Stimulated activated CD4-positive, alpha-beta T cell treated with anti-CD3 and anti-CD28 coated beads, Interleukin-1b, Interleukin-23, amount 100 ng/mL, for 48 hours (primary cell): ENCODE measurements around the gene TNFSF18.

Experiments used
- DNase-seq: peaks from one replicate; pipeline ENCODE4 v3.0.0-alpha.2; 2020

The TNFSF18 gene

DNA sequence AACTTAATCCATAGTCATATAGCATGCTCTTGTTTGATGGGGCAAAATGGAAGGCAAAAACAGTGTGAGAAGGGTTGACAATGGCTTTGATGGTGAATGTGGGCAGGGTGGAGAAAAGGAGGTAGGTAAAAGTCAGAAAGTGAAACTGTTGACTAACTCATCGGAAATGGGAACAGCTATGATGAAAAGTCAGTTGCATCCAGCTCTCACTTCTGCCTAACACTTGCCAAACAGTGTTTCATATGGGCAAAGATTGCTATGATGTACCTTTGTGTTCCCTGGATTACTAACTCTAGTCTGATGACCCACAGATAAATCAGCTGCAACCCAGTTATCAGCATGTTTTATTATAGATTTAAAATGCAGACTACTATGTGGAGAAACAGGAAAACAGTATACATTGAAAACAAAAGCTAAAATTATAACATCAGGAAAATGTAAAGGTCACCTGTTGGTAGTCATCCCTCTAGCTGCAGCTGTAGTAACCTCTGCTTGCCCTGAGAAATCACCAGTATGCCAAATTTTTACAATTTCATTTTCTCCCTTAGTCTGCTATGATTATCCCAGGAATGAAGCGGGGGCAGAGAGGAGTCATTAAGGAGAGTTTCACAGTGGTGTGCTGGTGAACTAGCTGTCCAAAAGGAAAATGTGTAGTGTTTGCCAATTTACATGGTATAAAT is 11.7 kb downstream of the TNFSF18 start:
- peak; percentile 9 for DNase-seq

DNA sequence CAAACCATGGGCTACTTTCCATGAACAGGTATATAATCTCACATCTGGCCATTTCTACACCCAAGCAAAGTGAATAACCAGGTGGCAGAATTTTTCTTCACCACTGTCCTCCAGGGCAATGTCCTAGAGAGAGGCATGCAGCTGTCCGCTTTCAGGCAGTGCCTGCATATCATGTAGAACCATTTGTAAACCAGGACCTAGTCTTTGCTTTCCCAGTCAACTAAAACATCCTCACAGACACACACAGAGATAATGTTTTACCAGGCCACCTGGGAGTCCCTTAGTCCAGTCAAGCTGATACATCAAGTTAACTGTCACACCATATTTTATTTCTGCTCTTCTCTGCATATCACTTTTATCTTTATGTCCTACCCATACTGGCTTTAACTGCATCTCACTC is 26.2 kb downstream of the TNFSF18 start:
- no peak for DNase-seq

DNA sequence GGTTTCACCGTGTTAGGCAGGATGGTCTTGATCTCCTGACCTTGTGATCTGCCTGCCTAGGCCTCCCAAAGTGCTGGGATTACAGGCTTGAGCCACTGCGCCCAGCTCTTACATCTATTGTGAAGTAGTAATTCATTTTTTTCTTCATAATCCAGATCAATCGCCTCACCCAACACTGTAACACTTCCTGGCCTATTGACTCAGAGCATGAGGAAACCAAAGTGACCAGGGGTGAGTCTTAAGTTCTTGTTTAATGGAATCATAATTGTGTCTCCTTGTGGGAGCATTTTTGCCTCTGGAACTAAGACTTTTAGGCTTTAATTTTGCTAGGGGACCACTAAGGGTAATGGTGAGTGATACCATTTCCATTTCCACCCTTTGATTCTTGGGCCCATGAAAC is 27.4 kb downstream of the TNFSF18 start:
- no peak for DNase-seq

DNA sequence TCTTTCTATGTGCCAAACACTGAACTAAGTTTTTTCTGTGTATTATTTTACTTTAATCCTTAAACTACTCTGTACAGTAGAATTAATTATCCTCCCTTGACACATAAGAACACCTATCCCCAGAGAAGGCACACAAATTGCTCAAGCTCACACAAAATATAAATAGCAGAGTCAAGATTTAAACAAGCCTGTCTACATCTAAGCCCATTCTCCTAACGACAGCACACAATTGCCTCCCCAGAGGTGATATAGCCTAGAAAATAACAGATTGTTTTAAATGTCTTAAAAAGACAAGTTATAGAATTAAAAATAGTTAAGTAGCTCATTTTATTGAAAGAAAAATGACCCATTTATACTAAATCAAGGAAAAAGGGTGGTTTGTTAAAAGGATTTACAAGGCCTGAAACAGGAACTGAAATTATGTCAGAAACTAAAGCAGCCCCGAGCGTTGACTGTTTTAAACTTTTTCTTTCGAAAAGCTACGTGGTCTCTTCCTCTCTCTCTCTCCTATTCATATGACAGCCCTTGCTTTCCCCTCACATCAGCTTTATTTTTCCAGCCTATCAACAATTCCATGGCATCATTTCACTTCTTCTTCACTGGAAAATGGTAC is 30.5 kb downstream of the TNFSF18 start:
- no peak for DNase-seq

DNA sequence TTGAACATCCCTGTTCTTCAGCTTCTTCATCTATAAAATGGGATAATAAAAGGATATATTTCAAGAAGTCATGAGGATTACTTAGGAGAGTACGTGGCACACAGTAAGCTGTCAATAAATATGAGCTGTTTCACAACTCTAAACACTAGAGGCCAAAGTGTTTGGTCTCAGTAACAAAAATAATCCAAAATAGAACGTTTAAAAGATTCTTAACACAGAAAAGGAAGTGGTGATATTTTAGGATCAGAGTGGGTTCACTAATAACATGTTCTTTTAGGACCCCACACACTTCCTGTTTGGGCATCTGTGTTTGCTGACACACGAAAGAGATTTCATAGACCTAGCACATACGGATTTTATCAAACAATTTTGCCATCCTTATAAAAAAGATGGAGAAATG is 32.9 kb downstream of the TNFSF18 start:
- DNase-seq = no peak

DNA sequence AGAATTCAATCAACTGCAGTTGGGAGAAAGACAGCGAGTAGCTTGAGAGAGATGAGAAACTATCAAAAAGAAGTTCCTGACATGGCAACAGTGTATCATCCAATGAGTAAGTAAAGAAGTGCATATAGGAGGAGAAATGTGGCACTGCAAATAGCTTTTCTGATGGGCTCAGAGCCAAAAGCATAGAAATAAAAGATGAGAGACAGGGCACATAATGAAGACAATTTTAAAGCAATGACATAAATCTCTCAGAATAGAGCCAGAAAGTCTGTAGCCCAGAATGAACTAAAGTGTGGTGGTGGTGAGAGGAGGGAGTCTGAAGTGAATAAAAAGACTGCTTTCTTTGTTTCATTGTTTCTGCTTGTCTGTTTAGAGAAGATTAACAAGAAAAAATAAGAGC is 34.3 kb downstream of the TNFSF18 start:
- DNase-seq = no peak

DNA sequence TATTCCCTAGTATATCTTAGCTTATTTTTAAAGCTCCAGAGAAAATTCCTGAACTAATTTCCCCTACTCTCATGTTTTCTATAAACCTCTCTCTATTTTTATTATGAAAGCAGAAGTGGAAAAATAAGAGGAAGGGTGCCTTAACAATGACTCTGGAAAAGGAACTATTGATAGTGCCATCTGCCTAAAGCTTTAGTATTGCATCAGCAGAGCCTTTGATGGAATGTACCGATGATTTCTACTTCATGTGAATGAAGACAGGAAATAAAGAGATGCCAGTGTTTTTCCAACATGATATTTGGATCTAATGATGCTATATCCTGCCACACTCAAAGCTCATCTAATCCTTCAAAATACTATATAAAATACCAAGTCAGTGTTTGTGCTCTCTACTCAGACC is 35.1 kb downstream of the TNFSF18 start:
- no peak for DNase-seq

DNA sequence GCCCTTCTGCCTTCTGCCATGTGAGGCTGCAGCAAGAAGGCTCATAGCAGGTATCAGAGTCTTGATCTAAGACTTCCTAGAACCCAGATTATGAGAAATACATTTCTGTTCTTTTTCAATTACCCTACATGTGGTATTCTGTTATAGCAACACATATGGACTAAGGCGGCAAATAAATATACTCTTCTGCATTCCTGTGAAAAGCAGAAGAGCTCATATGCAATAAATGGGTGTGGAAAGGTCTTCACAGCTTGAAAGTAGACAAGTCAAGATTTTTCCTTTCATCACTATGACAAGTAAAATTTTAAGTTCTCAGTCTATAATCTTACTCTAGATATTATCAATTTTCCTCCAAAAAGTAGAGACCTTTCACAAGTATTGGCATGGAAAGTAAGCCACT is 36.6 kb downstream of the TNFSF18 start:
- no peak for DNase-seq

DNA sequence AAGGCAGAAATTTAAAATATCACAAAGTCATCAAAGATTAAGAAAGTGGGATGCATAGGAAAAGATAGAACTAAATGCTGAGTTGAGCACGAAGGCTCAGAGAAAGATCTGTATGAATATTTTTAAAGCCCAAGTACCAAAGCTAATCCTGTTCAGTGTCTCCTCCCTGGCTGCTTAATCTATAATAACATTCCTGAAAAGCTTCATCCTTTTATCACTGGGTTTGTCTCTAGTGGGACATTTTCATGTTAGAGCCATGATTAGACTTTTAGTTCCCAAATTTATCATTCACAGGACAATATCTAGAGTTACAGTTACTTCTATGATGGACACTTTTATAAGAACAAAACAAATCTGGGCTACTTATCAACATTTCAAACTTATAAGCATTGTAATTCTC is 38.6 kb downstream of the TNFSF18 start:
- DNase-seq = no peak

DNA sequence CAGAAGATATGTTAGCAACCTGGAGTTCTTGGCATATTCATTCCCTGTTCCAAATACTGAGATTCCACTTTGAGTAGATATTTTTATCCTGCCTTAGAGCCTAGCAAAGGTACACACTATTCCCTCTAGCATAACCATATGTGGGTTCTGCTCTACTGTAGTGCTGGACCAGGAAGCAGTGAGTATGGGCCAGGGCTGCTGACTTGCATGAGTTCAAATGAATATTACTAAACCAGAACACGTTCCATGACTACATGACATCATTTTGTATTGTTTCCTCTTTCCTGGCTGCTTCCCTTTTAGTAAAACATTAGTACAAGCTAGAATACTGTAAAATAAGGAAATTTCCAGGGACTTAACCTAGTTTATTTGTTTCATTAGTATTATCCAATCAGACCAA is 41.1 kb downstream of the TNFSF18 start:
- DNase-seq = no peak

DNA sequence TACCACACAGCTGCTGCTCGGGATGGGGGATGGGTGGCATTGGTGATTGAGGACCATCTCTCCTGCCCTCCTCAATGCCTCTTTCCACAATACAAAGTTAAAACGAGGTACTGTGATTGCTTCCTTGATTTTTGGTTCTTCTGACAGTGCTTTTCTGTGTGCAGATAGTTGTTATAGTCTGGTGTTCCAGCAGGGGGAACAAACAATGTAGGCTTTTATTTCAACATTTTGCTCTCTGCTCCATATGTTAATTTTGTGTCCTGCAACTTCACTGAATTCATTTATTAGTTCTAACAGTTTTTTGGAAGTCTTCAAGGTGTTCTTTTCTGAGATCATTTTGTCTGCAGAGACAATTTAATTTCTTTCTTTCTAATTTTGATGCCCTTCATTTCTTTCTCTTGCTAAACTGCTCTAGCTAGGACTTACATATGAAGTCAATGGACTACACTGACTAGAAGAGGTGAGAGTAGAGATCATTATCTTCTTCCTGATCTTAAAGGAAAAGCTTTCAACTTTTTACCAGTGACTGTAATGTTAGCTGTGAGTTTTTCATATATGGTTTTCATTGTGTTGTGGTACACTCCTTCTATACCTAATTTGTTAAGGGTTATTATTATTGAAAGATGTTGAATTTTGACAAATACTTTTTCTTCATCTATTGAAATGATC is 45.4 kb downstream of the TNFSF18 start:
- no peak for DNase-seq

DNA sequence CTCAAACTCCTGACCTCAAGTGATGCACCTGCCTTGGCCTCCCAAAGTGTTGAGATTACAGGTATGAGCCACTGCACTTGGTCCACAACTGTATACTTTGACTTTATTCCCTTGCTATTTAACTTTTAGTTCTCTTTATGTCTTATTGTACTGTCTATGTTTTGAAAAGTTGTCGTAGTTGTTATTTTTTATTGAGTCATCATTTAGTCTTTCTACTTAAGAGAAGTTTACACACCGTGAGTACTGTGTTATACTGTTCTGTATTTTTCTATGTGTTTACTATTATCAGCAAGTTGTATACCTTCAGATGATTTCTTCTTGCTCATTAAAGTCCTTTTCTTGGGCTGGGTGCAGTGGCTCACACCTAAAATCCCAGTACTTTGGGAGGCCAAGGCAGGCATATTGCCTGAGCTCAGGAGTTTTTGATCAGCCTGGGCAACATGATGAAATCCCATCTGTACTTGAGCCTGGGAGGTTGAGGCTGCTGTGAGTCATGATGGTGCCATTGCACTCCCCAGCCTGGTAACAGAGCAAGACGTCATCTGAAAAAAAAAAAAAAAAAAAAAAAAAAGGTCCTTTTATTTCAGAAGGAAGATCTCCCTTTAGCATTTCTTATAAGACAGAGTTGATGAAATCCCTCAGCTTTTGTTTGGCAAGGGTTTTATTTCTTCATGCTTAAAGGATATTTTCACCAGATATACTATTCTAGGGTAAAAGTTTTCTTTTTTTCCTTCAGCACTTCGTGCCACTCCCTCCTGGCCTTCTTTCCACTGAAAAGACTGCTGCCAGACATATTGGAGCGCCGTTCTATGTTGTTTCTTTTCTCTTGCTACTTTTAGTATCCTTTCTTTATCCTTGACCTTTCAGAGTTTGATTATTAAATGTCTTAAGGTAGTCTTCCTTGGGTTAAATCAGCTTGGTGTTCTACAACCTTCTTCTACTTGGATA is 47.6 kb downstream of the TNFSF18 start:
- DNase-seq = no peak

DNA sequence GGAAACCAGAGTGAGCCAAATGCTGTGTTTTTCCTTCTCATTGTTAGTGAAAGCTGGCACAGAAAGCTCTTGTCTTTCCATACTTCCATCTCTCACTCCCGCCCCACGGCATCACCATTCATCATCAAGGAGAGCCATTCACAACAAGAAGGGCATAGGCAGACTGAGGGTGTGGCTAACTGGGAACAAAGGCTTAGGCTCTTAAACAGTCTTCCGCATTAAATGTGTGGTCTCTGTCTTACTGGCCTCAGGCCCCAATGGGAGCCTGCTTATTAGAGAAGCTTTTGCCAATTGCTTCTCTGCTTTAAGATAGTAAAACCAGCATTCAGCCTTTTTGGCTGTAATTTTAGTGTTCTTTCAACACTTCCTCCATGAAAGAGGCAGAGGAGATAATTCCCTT is 51.4 kb downstream of the TNFSF18 start:
- no peak for DNase-seq

DNA sequence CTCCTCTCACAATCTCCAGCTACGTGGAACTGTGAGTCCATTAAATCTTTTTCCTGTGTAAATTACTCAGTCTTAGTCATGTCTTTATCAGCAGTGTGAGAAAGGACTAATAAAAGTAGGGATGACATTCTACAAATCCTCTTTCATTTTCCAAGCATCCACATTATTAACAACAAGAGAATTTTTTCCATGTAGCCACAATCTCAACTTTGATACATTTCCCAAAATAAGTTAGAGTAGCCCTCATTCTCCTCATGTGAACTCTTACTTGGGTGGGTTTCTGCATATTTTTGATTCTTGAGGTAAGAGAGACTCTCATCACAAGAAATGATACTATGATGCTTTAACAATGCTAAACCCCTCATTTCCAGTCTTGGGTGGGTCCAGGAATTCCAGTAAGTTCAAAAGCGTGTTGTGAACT is 52.8 kb downstream of the TNFSF18 start:
- no peak for DNase-seq

DNA sequence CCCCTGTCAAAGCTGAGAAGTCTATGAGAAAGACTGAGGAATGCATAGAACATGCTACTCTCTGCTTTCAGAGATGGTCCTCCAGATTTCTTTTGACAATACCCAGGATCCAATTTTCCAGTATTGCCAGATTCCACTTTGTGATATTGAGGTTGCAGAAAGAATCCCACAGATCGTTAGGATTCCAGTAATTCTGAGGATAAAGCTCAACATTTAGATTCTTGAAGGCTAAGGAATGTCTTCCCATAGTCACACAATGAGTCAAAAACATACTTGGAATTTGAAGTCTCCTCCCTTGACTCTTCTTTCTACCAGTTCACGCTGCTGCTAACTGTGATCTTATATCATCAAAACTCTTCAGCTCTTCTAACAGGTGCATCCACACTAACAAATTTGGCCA is 57.1 kb downstream of the TNFSF18 start:
- no peak for DNase-seq

DNA sequence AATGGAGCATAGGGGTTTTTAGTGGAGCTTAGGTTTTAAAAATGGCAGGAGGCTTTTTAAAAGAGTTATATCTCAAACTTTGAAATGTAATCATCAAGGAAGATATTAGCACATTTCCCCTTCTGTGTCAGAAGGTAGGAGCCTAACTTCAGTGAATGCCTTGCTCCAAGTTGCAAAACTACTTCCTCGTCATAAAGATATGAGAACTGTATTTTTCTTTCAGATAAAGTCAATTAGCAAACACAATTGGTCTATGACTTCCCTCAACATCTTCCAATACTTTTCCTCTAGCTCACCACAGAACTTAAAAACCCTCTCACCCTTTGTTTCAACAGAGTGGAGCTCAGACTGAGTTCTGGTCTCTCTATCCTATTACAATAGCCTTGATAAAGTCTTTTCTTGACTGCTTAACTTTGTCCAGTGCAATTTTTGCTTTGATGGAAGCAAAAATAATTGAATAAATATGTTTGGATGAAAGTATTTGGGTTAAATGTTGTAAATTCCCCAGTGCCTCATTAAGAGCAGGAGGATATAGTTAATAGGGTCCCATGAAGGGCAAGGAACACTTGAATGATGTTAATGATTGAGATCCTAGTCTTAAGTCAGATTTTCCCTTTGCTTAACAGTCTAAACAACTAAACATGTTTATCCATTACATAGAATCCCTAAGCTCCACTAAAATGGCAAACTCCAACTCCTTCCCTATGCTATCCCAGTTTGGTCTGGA is 58.9 kb downstream of the TNFSF18 start:
- DNase-seq = no peak

DNA sequence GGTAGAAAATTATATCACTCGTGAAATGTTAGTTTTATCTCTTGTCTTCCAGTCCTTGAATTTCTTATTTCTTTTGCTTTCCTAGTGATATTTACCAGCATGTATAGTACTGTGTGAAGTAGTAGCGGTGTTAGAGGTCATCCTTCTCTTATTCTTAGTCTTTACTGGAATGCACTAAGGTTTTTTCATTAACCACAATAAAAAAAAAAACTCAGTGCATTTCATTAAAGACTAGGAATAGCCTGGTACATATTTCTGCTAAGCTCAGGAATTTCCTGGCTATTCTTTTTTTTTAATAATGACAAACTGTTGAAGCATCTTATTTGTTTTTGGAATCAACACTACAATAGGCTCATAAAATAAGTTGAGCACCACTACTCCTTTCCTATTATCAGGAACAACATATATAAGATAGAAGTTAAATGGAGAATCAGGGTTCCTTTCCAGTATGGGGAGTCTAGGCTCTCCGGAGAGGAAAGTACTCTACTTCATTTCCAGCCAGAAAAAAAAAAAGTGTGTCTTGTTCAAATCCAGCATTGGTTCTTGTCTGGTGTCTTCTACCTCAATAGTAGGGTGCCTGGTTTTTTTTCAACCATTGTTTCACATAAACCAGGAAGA is 60.0 kb downstream of the TNFSF18 start:
- no peak for DNase-seq
